GM20431 (cell line): ENCODE measurements around the gene ESR1.

ENCODE experiments used
- in situ Hi-C: fragments of 300-500 bp; cut with MseI, MboI; formaldehyde crosslinking; loops from one replicate; pipeline ENCODE4 v1.15.0; 2020; ENCODE audit warnings: low sequenced_read_pairs; ENCODE audit not compliant: unreplicated experiment

ESR1 gene

DNA sequence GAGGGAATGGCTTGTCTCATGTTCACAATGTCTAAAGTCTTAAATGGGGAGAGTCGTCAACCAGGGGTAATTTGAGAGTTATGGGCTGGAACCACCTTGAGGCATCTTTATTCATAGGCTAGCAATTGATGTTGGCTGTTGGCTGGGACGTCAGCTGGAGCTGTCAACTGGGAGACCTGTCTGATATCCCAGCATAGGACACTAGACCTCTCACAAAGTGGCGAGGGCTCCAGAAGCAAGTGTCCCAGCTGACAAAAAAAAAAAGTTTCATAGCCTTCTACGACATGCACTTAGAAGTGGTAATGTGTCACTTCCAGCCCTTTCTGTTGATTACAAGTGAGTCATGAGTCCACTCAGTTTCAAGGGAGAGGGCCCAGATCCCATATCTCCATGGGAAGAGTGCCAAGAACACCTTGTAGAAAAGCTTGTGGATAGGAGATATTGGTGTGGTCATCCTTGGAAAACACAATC lies 278.0 kb downstream of the ESR1 start:
- in situ Hi-C loops: no loop called here

DNA sequence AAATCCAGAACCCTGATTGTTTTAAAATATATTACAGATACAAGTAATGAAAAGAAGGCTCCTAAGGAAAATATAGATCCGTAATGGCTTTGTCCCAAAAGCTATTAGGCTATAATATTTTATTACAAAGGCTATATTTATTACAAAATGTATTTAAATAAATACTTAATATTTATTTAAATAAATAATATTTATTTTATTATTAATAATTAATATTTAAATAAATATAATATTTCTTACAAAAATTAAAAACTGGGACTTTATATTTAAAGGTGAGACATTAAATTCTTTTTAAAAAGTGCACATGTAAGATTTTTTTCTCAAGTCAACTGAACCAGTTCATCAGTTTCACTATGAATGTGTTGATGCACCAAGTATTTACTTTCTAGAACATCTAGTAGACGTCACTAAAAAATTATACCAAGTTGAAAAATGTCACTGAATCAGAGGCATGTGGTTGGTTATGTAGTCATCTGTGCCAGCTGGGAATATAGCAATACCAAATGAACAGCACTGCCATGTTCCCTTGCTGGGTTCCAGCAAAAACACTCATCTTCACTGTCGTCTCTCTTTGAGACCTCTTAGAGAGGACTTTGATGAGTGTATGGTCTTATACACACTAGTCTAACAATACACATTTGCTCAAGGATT lies 278.9 kb downstream of the ESR1 start:
- in situ Hi-C loops: no loop called here

DNA sequence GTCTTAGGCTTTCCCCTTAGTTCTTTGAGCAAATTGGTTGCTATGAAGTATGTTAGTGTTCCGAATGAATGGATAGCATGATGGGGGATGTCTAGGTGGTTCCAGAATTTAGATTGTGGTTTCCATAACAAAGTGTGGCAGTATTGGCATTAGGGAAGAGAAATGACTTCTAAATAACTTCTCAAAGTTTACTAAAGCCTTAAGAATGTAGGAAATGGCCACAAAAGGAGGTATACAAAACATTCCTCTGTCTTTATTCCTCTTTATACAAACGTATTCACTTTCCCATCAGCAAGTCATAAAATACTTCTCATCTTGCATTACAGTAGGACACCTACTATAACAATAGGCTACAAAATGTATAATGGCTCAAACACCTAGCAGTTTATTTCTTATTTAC lies 279.6 kb downstream of the ESR1 start:
- in situ Hi-C loops: no loop called here

DNA sequence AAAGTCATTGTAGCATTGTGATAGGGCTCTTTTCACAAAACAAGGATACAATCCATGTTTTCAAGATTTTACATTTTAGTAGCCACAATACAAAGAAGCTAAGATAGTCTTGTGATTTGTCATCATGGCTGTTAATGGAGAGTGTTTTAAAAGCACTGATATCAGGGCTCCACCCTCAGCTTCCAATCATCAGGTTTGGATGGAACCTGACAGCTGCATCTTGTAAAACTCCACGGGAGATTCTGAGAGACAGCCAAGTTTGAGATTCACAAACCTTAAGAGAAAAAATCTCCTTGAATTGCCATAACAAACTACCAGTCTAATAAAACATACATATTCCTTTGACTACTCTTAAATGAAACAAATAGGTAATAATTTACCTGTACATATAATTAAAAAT lies 280.2 kb downstream of the ESR1 start:
- in situ Hi-C loops: no loop called here

DNA sequence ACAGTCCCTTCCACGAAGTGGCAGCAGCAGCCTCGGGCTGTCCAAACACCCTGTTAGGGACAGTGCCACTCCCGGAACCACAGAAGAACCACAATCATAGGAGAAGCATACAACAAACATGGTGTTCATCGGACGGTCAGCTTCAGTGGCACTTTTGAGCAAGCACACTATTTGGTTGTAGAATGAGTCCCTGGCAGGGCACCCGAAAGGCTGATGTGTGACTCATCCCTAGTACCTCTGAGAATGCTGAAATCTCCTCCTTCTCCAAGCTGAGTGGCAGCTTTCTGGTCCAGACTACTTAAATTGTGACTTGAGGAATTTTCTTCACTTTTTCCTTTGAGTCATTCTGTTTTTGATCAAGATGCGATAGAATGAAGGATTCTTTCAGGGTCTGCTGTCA lies 282.5 kb downstream of the ESR1 start:
- in situ Hi-C loops: no loop called here

DNA sequence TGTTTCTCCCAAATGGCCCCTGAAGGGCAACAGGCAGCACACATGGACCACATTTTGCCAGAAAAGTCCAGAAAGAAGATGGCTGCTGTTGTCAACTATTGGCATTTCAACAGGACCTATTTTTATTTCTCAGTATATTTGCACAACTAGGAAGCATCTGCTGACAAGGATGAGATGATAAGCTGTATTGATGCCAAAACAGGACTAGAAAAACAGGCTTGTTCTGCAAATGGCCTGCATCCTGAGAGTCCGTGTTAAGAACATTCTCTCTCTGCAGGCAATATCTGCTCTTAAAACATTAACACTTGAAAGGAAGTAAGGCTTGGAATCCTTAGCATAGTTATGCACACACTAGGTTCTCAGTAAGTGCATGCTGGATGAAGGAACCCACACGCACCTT lies 283.7 kb downstream of the ESR1 start:
- in situ Hi-C loops: no loop called here

DNA sequence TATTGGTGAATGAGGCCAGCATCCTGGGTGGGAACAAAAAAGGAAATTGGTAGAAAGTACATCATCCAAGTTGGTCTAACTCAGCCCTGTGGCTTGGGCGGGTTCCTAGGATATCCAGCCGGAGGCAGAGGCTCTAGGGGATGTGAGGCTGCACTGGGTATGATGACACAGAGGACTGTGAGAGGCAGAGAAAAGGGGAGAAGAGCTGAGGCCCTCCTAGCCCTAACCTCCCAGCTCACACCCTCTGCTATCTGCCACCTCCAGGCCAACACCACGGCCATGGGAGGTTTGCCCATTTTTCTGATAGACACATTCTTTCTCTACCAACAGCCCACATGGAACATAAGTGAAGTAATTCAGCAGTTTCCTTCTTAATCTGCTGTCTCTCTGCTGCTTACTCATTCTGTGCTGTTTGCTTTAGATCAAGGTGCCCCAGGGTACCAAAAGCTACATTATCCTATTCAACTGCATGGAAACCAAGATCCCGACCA lies 284.4 kb downstream of the ESR1 start:
- in situ Hi-C loops: no loop called here

DNA sequence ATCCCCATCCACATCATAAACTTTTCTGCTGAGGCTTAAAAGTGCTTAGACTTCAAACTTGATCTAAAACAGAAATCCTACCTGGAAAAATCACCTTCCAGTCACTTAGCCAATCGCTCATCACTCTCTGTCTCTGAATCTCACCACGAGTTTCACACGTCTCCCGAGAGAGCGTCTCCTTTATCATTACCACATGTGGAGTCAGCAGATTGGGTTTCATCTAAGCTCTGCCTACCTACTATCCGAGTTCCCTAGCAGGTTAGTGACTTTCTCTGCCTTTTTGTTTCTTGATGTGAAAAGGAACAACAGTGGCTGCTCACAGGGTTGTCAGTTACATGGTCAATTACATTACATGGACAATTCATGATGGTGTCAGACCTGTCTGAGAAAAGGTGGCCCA lies 286.2 kb downstream of the ESR1 start:
- in situ Hi-C loops: no loop called here

DNA sequence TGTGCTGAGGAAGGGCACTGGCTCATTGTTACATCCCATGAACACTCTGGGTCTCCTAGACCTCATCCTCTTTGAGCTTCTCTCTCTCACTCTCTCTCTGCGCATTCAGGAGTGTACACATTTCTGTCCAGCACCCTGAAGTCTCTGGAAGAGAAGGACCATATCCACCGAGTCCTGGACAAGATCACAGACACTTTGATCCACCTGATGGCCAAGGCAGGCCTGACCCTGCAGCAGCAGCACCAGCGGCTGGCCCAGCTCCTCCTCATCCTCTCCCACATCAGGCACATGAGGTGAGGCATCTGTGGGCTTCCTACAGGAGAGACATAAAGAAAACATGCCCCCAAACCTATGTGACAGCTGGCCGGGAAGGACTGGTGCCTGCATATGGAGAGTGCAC lies 286.8 kb downstream of the ESR1 start:
- in situ Hi-C loops: no loop called here

DNA sequence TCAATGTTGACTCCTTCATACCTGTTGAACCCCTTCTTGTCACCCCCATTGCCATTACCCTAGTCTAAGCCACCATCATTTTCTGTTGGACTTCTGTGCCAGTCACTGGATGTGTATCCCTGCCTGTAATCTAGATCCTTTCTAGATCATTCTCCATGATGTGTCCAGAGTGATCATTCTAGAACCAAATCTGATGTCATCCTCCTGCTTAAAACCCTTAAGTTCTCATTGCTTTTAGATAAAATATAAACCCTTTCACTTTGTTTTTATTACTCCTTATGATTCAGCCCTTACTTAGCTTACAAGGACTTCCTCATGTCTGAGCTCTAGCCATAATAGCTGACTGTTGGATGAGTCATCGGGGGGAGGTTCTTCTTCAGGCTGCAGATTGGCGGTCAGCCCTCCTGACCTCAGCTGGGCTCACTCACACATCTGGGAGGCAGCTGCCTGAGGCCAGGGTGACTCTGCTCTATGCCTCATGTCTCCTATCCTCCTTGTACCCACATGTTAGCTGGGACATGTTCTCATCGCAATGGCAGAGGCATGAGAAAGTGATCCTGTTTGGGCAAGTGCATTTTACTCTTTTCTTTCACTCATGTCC lies 287.6 kb downstream of the ESR1 start:
- in situ Hi-C loops: no loop called here

DNA sequence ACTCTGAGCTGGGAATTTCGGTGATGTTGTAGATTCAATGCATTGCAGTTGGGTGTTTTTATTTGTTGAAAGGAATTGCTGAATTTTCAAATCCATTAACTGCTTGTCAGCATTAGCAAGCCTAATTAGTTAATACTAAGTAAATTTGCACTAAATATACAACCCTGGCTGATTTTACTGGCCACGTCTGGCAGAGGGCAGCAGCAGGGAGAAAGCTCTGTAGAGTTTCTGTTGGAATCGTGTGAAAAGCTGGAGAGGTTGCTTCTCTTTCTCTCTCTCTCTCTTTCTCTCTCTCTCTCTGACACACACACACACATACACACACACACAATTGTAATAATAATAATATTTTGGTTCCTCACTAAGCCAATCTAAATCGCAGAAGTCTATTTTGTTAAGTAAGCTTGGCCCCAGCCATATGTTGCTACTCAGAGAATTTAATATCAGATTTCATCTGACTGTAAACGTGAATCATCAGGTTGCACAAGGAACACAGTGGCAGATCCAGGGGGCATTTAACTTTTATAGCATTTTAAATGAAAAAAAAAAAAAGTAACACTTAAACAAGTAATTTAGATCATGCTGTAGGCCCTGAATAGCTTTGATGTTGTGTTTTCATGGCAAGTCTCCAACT lies 289.5 kb downstream of the ESR1 start:
- in situ Hi-C loops: no loop called here

DNA sequence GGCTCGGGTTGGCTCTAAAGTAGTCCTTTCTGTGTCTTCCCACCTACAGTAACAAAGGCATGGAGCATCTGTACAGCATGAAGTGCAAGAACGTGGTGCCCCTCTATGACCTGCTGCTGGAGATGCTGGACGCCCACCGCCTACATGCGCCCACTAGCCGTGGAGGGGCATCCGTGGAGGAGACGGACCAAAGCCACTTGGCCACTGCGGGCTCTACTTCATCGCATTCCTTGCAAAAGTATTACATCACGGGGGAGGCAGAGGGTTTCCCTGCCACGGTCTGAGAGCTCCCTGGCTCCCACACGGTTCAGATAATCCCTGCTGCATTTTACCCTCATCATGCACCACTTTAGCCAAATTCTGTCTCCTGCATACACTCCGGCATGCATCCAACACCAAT lies 291.2 kb downstream of the ESR1 start:
- in situ Hi-C loops: no loop called here

DNA sequence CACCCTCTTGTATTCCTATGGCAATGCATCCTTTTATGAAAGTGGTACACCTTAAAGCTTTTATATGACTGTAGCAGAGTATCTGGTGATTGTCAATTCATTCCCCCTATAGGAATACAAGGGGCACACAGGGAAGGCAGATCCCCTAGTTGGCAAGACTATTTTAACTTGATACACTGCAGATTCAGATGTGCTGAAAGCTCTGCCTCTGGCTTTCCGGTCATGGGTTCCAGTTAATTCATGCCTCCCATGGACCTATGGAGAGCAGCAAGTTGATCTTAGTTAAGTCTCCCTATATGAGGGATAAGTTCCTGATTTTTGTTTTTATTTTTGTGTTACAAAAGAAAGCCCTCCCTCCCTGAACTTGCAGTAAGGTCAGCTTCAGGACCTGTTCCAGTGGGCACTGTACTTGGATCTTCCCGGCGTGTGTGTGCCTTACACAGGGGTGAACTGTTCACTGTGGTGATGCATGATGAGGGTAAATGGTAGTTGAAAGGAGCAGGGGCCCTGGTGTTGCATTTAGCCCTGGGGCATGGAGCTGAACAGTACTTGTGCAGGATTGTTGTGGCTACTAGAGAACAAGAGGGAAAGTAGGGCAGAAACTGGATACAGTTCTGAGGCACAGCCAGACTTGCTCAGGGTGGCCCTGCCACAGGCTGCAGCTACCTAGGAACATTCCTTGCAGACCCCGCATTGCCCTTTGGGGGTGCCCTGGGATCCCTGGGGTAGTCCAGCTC lies 292.1 kb downstream of the ESR1 start:
- in situ Hi-C loops: no loop called here

DNA sequence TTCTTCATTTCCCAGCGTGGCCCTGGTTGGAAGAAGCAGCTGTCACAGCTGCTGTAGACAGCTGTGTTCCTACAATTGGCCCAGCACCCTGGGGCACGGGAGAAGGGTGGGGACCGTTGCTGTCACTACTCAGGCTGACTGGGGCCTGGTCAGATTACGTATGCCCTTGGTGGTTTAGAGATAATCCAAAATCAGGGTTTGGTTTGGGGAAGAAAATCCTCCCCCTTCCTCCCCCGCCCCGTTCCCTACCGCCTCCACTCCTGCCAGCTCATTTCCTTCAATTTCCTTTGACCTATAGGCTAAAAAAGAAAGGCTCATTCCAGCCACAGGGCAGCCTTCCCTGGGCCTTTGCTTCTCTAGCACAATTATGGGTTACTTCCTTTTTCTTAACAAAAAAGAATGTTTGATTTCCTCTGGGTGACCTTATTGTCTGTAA lies 292.7 kb downstream of the ESR1 start:
- in situ Hi-C loops: no loop called here

DNA sequence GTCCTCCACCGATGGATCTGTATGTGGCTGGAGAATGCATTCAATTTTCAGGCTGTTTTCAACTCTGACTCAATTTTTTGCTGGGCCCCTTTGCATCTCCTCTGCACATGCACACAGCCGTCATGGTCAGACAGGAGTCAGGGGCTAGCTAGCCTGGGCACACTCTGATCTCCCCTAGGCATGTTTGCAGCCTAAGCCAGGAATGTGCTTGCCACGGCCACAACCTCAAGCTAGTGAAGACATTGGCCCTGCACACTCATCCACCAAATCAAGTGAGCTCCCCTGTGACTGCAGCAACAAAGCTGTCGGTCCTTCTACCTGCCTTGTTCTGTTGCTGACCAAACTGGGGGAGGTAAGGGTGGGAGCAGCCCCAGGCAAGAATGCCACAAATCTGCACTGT lies 300.5 kb downstream of the ESR1 start:
- in situ Hi-C loops: no loop called here

DNA sequence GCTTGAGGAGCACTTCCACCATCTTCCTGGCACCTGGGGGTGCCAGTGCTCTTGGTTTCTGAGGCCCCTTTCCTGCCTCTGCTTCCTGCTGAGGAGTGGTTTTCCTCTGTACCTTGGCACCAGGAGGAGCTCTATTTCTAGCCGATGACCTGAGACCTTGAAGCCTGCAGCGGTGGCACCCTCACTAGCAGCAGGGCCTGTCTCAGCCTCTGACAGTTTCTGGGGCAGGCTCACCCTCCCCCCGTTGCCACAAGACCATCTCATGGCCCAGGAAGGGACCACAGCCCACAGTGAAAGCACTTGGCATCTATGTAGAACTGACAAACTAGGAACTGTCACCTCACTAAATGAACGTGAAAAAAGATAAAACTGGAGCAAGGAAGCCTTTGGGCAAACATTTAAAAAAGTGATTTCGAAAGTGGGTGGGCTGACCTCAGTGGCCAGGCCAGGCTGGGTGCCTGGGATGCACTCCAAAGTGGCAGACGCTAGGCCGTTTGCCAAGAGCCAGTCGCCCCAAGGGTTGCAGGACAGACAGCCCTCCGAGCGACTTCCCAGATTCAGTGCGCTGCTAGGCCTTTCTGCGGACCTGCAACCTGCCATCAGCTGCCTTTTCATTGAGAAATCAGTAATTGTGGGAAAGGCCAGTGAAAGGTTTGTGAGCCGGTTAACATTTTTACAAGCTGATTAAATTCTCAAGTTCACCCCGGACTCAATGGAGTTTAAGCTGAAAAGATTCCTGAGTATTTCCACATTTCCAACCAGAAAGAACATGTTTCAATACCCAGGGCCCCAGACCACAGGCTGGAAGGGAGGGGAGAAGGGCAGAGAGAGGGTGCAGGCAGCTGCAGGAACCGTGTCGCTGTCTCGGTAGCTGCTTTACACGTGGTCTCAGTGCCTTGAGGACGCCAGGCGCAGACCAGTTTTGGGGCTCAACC lies 303.7 kb downstream of the ESR1 start:
- in situ Hi-C loops: no loop called here

DNA sequence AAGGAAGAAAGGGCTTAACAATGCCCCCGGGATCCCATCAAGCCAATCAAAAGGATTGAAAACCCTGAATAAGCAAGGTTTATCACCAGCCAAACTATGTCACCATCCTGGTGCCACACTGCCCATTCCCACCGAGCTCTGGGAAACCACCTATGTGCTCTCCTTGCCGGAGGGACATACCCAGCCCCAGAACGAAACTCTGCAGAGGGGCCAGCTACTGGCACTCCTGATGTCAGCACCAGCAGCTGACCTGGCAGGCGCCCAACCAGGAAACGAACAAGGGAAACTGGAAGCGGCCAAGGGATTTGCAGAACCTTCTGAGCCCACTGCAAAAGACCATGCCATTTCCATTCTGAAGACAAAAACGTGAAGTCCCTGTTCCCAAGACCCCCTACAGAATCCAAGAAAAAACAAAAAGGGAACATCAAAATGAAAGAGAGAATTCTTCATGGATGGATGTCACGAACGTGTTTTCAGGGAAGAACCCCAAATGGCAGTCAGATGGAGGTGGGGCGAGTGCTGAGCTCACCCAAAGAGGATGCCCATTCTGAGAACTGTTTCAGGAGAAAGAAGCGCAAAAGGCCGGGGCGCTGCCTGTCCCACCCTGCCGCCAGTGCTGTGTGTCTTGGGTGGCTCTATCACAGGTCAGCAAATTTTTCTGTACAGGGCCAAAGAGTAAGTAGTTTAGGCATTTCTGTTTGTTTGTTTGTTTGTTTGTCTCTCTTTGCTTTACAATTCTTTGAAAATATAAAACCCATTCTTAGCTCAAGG lies 305.2 kb downstream of the ESR1 start:
- in situ Hi-C loops: no loop called here

DNA sequence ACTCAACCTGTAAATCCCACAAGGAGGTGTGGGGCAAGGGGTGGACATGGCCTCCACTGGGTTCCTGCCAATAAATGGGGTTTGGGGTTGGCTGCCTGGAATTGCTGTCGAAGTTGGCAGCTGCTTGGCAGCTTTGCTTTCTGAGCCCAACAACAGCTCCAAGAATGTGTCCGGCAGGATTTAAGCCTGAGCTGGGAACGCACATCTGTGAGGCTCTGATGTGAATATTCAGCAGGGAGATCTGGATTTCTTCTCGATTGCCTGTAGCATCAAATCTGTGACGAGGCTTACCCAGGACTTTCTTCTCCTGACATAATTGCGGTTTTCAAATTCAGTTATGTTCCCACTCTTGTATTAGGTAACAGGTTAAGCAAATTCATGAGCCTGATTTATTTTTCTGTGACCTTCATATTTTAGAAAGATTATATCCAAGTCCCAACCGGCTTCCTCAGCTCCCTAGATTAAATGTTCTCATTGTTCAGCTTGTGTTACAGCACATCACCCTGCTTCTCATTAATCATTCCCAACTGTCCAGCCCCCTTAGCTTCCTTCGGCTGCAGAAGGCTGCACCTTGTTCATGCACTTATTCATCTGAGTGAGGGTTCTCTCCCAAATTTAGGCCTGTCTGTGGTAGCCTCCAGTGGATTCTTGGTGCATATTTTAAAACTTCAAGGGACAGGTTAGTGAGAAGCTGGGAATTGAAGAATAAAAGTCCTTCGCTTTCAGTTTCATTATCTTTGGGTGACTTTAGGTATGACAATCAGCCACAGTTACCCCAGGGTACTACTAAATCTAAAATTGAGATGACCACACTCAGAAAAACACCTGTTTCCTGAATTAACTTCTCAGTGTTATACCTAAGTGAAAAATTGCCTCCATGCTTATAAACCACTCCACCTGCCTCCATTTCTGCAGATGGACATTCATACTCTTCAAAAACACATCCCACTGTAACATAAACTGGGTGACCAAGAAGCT lies 310.0 kb downstream of the ESR1 start:
- in situ Hi-C loops: no loop called here
